HEK293 (cell line): ENCODE results near the gene PHETA1.

ENCODE experiments used
- CTCF ChIA-PET: fragments of 350-600 bp; formaldehyde crosslinking; extraction: SDS; loops from one replicate; lab custom pipeline; 2021; ENCODE audit warnings: antibody characterized with exemption; lab: Yijun Ruan, JAX
- POLR2A ChIA-PET: fragments of 300-600 bp; formaldehyde crosslinking; extraction: SDS; loops from one replicate; lab custom pipeline; 2020; ENCODE audit warnings: antibody characterized with exemption, inconsistent platforms; lab: Yijun Ruan, JAX
- H3K27ac ChIP-seq: fragments of 200-500 bp; sonication (Bioruptor generic); 2 replicates; pipeline ENCODE4 v1.5.1; 2014; ENCODE audit warnings: low read depth, low read length, control low read depth, inconsistent platforms; ENCODE audit errors: extremely low read depth
- H3K36me3 ChIP-seq, 2 experiments: fragments of 200-500 bp in 1 of 2; sonication (Bioruptor generic) in 1 of 2; 1 replicate in 1 of 2; 2 replicates in 1 of 2; pipeline ENCODE4 v1.5.1; 2014 to 2017; ENCODE audit warnings: inconsistent platforms in 2 of 2, low read length in 2 of 2; ENCODE audit not compliant: control insufficient read depth in 2 of 2, insufficient read depth in 1 of 2
- H3K4me1 ChIP-seq: fragments of 200-500 bp; sonication (Bioruptor generic); 2 replicates; pipeline ENCODE4 v1.5.1; 2014; ENCODE audit warnings: mild to moderate bottlenecking, low read length, inconsistent platforms; ENCODE audit not compliant: control insufficient read depth, insufficient read depth
- H3K4me3 ChIP-seq: 2 replicates; pipeline ENCODE4 v1.5.1; 2011; ENCODE audit warnings: low read depth, mild to moderate bottlenecking, control low read depth, low read length, moderate library complexity
- H3K9me3 ChIP-seq: fragments of 200-500 bp; sonication (Bioruptor generic); 2 replicates; pipeline ENCODE4 v1.5.1; 2014; ENCODE audit warnings: low read depth, low read length, inconsistent platforms; ENCODE audit not compliant: control insufficient read depth, insufficient read depth
- SP2 ChIP-seq: fragments of 450-650 bp; formaldehyde crosslinking; IDR thresholded peaks from 2 replicates; pipeline ENCODE4 v1.5.1; 2016; ENCODE audit warnings: missing biosample characterization, missing genetic modification characterization
- ZBTB17 ChIP-seq: fragments of 450-650 bp; formaldehyde crosslinking; IDR thresholded peaks from 2 replicates; pipeline ENCODE4 v1.5.1; 2016; ENCODE audit warnings: missing biosample characterization, missing genetic modification characterization
- ZBTB7A ChIP-seq: fragments of 450-650 bp; formaldehyde crosslinking; IDR thresholded peaks from 2 replicates; pipeline ENCODE4 v1.5.1; 2016; ENCODE audit warnings: low read depth, missing biosample characterization, missing genetic modification characterization
- ZNF302 ChIP-seq: fragments of 450-650 bp; formaldehyde crosslinking; IDR thresholded peaks from 2 replicates; pipeline ENCODE4 v1.5.1; 2016; ENCODE audit warnings: missing biosample characterization, missing genetic modification characterization, low read depth
- ZNF670 ChIP-seq: fragments of 450-650 bp; formaldehyde crosslinking; IDR thresholded peaks from 2 replicates; pipeline ENCODE4 v1.5.1; 2016; ENCODE audit warnings: missing biosample characterization, missing genetic modification characterization, low read depth
- TF ChIP-seq, protein P1 (sequence below): fragments of 450-650 bp; formaldehyde crosslinking; IDR thresholded peaks from 2 replicates; pipeline ENCODE4 v1.5.1; 2016; ENCODE audit warnings: missing biosample characterization, missing genetic modification characterization
- TF ChIP-seq, protein P2 (sequence below): sonication (generic); formaldehyde crosslinking; IDR thresholded peaks from 2 replicates; pipeline ENCODE4 v1.8.1; 2022; ENCODE audit warnings: mild to moderate bottlenecking, moderate library complexity, missing genetic modification reagents
- TF ChIP-seq, protein P3 (sequence below): fragments of 450-650 bp; formaldehyde crosslinking; IDR thresholded peaks from 2 replicates; pipeline ENCODE4 v1.5.1; 2016; ENCODE audit warnings: missing biosample characterization, missing genetic modification characterization
- TF ChIP-seq, protein P4 (sequence below): fragments of 450-650 bp; formaldehyde crosslinking; IDR thresholded peaks from 2 replicates; pipeline ENCODE4 v1.5.1; 2017; ENCODE audit warnings: missing biosample characterization, missing genetic modification characterization

The PHETA1 gene

DNA sequence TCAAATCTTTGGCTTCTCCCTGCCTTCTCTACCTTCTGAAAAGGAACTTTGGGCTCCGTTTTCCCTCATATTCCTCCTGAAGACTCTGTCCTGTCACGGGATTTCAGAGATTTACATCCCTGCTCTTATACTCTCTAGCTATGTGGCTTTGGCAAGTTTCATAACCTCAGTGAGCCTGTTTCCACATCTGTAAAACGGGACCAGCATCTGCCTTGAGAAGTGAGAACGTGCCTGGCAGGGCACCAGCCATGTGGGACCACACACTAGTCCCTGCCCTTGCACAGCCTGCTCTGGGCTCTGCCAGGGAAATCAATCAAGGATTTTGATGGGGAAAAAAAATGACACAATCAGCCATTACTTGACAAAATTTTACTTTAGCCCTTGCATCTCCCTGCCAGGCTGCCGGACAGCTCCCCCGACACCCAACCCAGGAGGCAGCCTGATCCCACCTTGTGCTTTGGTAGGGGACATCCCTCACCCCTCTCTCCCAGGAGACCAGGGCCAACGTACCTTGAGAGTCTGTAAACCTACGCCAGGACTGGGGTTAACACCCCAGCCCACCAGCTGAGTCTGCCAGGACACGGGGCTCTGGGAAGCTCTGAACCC lies 8.5 kb downstream of the PHETA1 start:
- TF ChIP-seq, protein P1, sequence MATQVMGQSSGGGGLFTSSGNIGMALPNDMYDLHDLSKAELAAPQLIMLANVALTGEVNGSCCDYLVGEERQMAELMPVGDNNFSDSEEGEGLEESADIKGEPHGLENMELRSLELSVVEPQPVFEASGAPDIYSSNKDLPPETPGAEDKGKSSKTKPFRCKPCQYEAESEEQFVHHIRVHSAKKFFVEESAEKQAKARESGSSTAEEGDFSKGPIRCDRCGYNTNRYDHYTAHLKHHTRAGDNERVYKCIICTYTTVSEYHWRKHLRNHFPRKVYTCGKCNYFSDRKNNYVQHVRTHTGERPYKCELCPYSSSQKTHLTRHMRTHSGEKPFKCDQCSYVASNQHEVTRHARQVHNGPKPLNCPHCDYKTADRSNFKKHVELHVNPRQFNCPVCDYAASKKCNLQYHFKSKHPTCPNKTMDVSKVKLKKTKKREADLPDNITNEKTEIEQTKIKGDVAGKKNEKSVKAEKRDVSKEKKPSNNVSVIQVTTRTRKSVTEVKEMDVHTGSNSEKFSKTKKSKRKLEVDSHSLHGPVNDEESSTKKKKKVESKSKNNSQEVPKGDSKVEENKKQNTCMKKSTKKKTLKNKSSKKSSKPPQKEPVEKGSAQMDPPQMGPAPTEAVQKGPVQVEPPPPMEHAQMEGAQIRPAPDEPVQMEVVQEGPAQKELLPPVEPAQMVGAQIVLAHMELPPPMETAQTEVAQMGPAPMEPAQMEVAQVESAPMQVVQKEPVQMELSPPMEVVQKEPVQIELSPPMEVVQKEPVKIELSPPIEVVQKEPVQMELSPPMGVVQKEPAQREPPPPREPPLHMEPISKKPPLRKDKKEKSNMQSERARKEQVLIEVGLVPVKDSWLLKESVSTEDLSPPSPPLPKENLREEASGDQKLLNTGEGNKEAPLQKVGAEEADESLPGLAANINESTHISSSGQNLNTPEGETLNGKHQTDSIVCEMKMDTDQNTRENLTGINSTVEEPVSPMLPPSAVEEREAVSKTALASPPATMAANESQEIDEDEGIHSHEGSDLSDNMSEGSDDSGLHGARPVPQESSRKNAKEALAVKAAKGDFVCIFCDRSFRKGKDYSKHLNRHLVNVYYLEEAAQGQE (tag by site-specific recombination), result 0 out of 2 replicates have a peak, but pooled peaks have one; percentile 28
- TF ChIP-seq ZNF302 (tag by site-specific recombination), result no peak
- no peaks in the 10 kb centered on the region for H3K4me1 ChIP-seq
- no peak overlapping the region for H3K27ac ChIP-seq
- H3K9me3 ChIP-seq, result no peaks in the 10 kb centered on the region
- peaks cover 0 to 16% of the 10 kb centered on the region in 2 experiments; a peak in 2 of 3 replicates for H3K36me3 ChIP-seq
- CTCF ChIA-PET, result interaction anchor here (0.6 to 0.8 kb wide), 5 partner anchors 37 to 1932 kb away, joined by 3 to 4 read pairs (median 3); no protein-coding TSS in a partner anchor
- POLR2A ChIA-PET, result no interaction called here
- no peak overlapping the region for H3K4me3 ChIP-seq

DNA sequence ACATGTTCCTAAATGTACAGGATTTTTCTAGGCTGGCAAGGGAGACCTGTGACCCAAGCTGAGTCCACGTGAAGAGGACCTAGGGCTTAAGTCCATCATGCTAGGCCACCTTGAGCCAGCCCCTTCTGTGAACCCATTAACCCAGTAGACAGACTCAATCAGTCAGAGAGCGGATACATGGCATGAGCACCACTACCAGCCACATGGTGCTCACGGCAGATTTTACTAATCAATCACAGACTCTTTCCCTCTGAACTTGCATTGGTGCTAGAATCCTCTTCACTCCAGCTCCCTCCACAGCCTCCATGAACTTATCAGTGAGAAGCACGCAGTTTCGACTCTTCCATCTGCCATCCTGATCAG lies 9.0 kb downstream of the PHETA1 start:
- no peak overlapping the region for H3K27ac ChIP-seq
- TF ChIP-seq ZBTB17 (tag by site-specific recombination) (peak; percentile 36; the same call in 1 of the 2 replicates), ZNF670 (tag by site-specific recombination) (no peak)
- no peaks in the 10 kb centered on the region for H3K4me1 ChIP-seq
- H3K9me3 ChIP-seq, result no peaks in the 10 kb centered on the region
- no peak overlapping the region for H3K4me3 ChIP-seq
- peaks cover 0 to 11% of the 10 kb centered on the region in 2 experiments; a peak in 2 of 3 replicates for H3K36me3 ChIP-seq
- CTCF ChIA-PET, result interaction anchor here (0.6 to 0.8 kb wide), 5 partner anchors 37 to 1932 kb away, joined by 3 to 4 read pairs (median 3); no protein-coding TSS in a partner anchor
- POLR2A ChIA-PET, result no interaction called here

DNA sequence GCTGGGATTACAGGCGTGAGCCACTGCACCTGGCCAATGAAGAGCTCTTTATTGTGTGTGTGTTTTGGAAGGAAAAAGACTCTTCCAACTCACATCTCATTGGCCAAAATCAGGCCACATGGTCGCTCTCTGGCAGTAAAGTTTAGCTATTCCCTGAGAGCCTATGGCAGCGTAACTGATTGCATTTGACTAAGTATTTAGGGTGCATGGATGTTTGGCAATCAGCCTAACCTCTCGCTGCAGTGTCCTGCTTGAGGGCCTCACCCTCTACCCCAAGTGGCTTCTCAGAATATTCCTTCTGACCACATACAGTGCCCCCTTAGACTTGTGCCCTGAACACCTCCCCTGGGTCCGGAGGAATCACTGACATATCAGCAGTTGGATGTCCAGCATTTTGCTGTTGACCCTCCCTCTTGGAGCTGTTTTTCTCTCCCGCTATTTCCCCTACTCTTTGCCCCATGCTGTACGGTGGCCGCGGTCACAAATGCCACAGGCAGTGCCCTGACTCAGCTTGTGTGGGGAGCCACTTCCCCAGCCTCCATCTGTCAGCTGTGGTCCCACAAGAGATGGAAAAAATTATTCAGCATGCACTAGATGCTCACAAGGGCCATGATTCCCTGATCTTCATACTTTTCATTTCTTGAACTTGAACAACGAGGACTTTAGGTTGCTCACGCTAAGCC lies 9.5 kb downstream of the PHETA1 start:
- peaks cover 0 to 10% of the 10 kb centered on the region in 2 experiments; a peak in 2 of 3 replicates for H3K36me3 ChIP-seq
- TF ChIP-seq, protein P2, sequence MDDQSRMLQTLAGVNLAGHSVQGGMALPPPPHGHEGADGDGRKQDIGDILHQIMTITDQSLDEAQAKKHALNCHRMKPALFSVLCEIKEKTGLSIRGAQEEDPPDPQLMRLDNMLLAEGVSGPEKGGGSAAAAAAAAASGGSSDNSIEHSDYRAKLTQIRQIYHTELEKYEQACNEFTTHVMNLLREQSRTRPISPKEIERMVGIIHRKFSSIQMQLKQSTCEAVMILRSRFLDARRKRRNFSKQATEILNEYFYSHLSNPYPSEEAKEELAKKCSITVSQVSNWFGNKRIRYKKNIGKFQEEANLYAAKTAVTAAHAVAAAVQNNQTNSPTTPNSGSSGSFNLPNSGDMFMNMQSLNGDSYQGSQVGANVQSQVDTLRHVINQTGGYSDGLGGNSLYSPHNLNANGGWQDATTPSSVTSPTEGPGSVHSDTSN (CRISPR knock-in tag), result no peak
- TF ChIP-seq, protein P3, sequence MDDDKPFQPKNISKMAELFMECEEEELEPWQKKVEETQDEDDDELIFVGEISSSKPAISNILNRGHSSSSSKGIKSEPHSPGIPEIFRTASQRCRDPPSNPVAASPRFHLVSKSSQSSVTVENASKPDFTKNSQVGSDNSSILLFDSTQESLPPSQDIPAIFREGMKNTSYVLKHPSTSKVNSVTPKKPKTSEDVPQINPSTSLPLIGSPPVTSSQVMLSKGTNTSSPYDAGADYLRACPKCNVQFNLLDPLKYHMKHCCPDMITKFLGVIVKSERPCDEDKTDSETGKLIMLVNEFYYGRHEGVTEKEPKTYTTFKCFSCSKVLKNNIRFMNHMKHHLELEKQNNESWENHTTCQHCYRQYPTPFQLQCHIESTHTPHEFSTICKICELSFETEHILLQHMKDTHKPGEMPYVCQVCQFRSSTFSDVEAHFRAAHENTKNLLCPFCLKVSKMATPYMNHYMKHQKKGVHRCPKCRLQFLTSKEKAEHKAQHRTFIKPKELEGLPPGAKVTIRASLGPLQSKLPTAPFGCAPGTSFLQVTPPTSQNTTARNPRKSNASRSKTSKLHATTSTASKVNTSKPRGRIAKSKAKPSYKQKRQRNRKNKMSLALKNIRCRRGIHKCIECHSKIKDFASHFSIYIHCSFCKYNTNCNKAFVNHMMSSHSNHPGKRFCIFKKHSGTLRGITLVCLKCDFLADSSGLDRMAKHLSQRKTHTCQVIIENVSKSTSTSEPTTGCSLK, result no peak
- TF ChIP-seq SP2, result no peak
- TF ChIP-seq, protein P4, sequence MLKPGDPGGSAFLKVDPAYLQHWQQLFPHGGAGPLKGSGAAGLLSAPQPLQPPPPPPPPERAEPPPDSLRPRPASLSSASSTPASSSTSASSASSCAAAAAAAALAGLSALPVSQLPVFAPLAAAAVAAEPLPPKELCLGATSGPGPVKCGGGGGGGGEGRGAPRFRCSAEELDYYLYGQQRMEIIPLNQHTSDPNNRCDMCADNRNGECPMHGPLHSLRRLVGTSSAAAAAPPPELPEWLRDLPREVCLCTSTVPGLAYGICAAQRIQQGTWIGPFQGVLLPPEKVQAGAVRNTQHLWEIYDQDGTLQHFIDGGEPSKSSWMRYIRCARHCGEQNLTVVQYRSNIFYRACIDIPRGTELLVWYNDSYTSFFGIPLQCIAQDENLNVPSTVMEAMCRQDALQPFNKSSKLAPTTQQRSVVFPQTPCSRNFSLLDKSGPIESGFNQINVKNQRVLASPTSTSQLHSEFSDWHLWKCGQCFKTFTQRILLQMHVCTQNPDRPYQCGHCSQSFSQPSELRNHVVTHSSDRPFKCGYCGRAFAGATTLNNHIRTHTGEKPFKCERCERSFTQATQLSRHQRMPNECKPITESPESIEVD, result no peak
- no peak for TF ChIP-seq ZBTB7A (tag by site-specific recombination)
- H3K9me3 ChIP-seq, result no peaks in the 10 kb centered on the region
- ChIA-PET CTCF (interaction anchor here (0.7 kb wide), 3 partner anchors 10 to 223 kb away, joined by 3 read pairs; no protein-coding TSS in a partner anchor), POLR2A (no interaction called here)
- no peaks in the 10 kb centered on the region for H3K4me1 ChIP-seq
- H3K27ac ChIP-seq, result no peak overlapping the region
- no peak overlapping the region for H3K4me3 ChIP-seq
